Coronary artery (tissue), 2 donors: ENCODE data around the gene RAD17.
A peak's percentile ranks its signal among the peaks of the same experiment; 100 is the strongest.
"Not testable (repeated sequence)": the region's sequence is repeated elsewhere in the genome, so short reads cannot be mapped to it uniquely, and the experiment has no call there.

Experiments
- DNase-seq: peaks from one replicate; pipeline ENCODE4 v3.0.0-alpha.2; 2017; ENCODE audit warnings: low spot score
- H3K27ac ChIP-seq, 2 donors: fragments of 200-600 bp; sonication (generic); one replicate each; pipeline ENCODE4 v1.5.1; 2016 to 2019
- H3K4me3 ChIP-seq: fragments of 200-600 bp; sonication (generic); 2 replicates; pipeline ENCODE4 v1.5.1; 2016; ENCODE audit warnings: mild to moderate bottlenecking, moderate library complexity
- TF ChIP-seq, protein P1 (sequence below): fragments of 200-600 bp; sonication (generic); IDR thresholded peaks from one replicate; pipeline ENCODE4 v1.5.1; 2019; ENCODE audit warnings: antibody characterized with exemption

The RAD17 gene, protein sequence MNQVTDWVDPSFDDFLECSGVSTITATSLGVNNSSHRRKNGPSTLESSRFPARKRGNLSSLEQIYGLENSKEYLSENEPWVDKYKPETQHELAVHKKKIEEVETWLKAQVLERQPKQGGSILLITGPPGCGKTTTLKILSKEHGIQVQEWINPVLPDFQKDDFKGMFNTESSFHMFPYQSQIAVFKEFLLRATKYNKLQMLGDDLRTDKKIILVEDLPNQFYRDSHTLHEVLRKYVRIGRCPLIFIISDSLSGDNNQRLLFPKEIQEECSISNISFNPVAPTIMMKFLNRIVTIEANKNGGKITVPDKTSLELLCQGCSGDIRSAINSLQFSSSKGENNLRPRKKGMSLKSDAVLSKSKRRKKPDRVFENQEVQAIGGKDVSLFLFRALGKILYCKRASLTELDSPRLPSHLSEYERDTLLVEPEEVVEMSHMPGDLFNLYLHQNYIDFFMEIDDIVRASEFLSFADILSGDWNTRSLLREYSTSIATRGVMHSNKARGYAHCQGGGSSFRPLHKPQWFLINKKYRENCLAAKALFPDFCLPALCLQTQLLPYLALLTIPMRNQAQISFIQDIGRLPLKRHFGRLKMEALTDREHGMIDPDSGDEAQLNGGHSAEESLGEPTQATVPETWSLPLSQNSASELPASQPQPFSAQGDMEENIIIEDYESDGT

DNA sequence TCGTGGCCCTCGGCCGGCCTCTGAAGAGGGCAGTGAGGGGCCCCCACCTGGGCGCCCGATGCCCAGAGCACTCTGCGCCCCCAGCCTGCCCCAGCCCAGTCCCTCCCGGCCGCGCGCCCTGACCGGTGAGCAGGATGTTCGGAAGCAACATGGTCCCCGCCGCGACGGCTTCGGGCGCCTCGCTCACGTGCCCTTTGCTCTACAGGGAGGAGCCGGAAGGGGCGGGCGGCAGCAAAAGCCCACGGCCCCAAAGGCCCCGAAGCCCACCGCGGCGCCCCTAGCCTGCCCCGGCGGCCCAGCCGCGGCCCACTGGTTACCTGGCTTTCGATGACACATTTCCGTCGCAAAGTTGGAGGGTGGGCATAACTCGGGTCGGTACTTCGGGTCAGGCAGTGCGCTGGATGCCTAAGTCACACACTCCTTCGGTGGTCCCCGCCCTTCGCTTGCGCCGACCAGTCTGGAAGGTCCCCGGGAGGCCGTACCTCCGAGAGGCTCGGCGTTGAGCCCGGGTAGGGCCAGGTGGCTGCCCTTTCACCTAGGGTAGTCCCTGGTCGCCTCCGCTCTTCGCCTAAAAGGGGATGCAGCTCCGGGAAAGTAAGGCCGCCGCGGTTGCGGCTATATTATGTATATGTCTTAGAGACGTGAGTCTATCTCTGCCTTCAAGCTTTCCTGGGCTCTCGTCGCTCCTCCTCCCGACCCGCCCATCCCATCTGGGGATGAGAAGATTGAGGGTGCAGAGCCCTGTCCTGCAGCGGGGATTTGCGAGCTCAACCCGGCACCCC, at the start of gene RAD17, which contains the start of the genes AK6 and TAF9:
TSS of gene RAD17 (plus strand) at position 479 of the 782 bp plus-strand sequence. CDS start 2,391 bp downstream, outside the sequence.
TSS of gene AK6 (minus strand) at position 181 of the 782 bp plus-strand sequence. CDS start at position 151, 30 bp downstream.
TSS of gene TAF9 (minus strand) at position 181 of the 782 bp plus-strand sequence. CDS start 3,783 bp downstream, outside the sequence.
- DNase-seq = peak; percentile 94
- TF ChIP-seq, protein P1, sequence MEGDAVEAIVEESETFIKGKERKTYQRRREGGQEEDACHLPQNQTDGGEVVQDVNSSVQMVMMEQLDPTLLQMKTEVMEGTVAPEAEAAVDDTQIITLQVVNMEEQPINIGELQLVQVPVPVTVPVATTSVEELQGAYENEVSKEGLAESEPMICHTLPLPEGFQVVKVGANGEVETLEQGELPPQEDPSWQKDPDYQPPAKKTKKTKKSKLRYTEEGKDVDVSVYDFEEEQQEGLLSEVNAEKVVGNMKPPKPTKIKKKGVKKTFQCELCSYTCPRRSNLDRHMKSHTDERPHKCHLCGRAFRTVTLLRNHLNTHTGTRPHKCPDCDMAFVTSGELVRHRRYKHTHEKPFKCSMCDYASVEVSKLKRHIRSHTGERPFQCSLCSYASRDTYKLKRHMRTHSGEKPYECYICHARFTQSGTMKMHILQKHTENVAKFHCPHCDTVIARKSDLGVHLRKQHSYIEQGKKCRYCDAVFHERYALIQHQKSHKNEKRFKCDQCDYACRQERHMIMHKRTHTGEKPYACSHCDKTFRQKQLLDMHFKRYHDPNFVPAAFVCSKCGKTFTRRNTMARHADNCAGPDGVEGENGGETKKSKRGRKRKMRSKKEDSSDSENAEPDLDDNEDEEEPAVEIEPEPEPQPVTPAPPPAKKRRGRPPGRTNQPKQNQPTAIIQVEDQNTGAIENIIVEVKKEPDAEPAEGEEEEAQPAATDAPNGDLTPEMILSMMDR = no peak
- Histone ChIP-seq H3K4me3 (peak within 1 kb of the TSS; percentile 99), H3K27ac (peak within 1 kb of the TSS; percentile 96 to 99)

DNA sequence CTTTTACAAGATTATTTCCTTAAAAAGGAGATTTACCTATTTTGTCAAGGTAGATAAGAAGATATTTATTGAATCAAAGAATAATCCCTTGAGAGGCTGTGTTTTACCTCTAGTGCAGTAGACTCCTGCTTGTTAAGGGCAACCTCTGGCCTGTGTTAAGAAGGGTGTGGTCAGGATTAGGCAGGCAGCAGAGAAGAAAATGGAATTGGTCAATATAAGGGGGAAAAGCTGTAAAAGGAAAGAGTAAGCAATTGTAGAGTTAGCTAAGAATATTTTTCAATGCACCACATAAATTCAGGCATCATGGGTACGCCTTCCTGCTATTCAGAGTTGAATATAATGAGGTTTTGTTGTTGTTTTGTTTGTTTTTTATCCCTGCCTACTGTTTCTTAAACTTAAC, 43.3 kb upstream of the RAD17 start:
- Histone ChIP-seq H3K4me3 (no peak overlapping the region), H3K27ac (no peak overlapping the region)
- TF ChIP-seq, protein P1 = no peak
- DNase-seq = no peak

DNA sequence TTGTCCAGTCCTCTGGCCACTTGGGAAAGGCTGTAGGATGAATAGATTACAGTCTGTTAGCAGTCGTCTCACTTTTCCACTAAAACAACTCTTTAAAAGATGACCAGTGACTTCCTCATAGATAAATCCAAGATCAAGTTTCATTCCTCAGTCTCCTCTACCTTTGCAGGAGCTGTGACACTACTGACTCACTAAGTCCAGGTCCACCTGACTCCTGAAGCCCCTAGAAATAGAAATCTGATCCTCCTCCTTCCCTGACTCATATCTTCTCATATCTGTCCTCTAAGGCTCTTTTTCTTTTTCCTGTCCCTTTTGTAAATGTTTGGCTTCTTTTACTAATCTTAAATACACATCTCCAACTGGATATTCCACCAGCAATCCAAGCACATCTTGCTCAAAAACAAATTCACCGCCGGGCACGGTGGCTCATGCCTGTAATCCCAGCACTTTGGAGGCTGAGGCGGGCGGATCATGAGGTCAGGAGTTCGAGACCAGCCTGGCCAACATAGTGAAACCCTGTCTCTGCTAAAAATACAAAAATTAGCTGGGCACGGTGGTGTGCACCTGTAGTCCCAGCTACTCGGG, 39.6 kb upstream of the RAD17 start:
- Histone ChIP-seq H3K27ac (no peak overlapping the region), H3K4me3 (no peak overlapping the region)
- TF ChIP-seq, protein P1 = no peak
- no peak for DNase-seq

DNA sequence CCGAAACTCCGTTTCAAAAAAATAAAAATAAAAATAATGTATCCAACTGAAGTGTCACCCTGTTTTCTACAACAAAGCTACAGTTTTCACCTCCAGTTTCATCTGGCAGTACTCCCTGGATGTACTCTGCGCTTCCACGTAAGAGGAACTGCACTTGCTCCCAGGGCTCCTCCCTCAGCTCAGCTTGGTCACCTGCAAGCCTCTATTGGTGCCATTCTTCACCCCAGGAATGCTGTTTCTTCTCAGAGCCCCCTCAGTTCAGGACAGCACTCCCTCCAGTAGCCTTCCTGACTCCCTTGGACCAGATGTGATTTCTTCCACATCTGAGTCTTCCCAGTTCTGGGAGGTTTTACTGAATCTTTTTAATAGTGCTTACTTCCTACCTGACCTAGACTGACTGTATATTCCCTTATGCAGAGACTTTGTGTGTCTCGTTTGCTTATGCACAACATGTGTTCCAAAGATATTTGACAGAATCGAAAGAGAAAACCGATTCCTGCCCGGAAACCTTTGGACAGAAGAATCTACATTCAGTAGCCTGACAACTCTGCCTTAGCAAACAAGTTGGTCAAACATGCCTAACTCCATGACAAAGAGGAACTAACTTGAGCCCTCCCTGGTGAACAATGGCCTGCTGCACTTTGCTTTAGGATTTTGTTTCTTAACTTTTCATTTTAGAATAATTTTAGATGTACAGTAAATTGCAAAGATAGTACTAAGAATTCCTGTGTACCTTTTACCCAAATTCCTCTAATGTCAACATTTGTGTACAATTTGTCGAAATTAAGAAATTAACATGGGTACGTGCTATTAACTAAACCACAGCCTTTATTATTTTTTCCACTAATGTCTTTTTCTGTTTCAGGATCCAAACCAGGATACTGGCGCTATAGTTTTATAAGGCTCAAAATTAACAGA, 37.8 kb upstream of the RAD17 start:
- DNase-seq = no peak
- TF ChIP-seq, protein P1 = no peak
- no peak overlapping the region for H3K27ac ChIP-seq
- H3K4me3 ChIP-seq = peak overlapping the region; percentile 95

DNA sequence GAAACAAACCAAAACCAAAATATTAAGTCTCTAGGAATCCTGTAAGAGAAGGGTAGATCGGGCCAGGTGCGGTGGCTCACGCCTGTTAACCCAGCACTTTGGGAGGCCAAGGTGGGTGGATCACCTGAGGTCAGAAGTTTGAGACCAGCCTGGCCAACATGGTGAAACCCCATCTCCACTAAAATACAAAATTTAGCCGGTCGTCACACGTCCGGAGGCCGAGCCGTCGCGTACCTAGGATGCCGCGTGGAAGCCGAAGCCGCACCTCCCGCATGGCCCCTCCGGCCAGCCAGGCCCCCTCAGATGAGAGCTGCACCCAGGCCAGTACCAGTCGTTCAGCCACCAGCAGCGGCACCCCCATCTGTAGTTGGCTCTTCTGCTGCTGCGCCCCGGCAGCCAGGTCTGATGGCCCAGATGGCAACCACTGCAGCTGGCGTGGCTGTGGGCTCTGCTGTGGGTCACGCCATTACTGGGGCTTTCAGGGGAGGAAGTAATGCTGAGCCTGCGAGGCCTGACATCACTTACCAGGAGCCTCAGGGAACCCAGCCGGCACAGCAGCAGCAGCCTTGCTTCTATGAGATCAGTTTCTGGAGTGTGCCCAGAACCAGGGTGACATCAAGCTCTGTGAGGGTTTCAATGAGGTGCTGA, 35.8 kb upstream of the RAD17 start:
- not testable (repeated sequence) for H3K27ac ChIP-seq, DNase-seq

DNA sequence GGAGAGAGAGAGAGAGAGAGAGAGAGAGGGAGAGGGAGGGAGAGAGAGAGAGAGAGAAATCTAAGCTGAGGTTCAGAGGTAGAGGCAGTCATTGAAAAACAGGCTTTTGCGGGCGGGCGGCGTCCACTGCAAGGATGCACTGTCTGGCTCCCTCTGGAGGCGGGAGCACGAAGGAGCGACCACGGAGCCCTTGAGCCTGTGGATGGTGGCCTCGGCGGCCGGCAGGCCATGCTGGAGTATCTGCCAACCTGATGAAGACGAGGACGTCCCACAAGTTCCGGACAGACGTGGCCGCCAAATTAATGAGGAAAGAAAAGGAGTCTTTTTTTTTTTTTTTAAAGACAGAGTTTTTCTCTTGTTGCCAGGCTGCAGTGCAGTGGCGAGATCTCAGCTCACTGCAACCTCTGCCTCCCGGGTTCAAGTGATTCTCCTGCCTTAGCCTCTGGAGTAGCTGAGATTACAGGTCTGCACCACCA, 34.8 kb upstream of the RAD17 start:
- TF ChIP-seq, protein P1 = peak; percentile 58
- peak overlapping the region; percentile 38 for H3K4me3 ChIP-seq
- H3K27ac ChIP-seq = no peak overlapping the region
- DNase-seq = peak; percentile 82

More for the DNA sequence above, 35.8 kb upstream of the RAD17 start:
- not testable (repeated sequence) for H3K4me3 ChIP-seq
